H1 (cell line): ENCODE measurements around the gene CELF5. TPM values are rescaled to one million over a fixed set of nuclear protein-coding genes. Genes with fewer than 3 reads are reported as not detected.

ENCODE experiments used
- ASH2L ChIP-seq: fragments of 200-600, 300-600 bp; sonication (generic); IDR thresholded peaks from one replicate; pipeline ENCODE4 v1.7.1; 2017; ENCODE audit warnings: low read length
- ATF2 ChIP-seq: IDR thresholded peaks from 2 replicates; pipeline ENCODE4 v1.6.1; 2012; ENCODE audit warnings: low read length, inconsistent platforms
- BRCA1 ChIP-seq: IDR thresholded peaks from 2 replicates; pipeline ENCODE4 v1.6.1; 2012; ENCODE audit warnings: low read depth, low read length, improper control_type of control experiment
- CHD1 ChIP-seq: IDR thresholded peaks from 2 replicates; pipeline ENCODE4 v1.6.1; 2012; ENCODE audit warnings: low read depth, low read length, improper control_type of control experiment
- CHD7 ChIP-seq: fragments of 300-600 bp; sonication (generic); IDR thresholded peaks from 2 replicates; pipeline ENCODE4 v1.7.1; 2012; ENCODE audit warnings: low read length, moderate library complexity, mild to moderate bottlenecking, inconsistent platforms; ENCODE audit not compliant: insufficient replicate concordance
- HDAC2 ChIP-seq, 2 experiments: fragments of 300-600 bp in 1 of 2; sonication (generic) in 1 of 2; IDR thresholded peaks; 2 replicates each; pipeline ENCODE4 v1.6.1; 2011 to 2012; ENCODE audit warnings: low read depth in 2 of 2, low read length in 2 of 2, mild to moderate bottlenecking in 2 of 2, moderate library complexity in 2 of 2, borderline replicate concordance in 1 of 2, inconsistent platforms in 1 of 2
- MAFK ChIP-seq: IDR thresholded peaks from 2 replicates; pipeline ENCODE4 v1.6.1; 2012; ENCODE audit warnings: low read depth, mild to moderate bottlenecking, improper control_type of control experiment, low read length
- SIRT6 ChIP-seq: IDR thresholded peaks from one replicate; pipeline ENCODE4 v1.7.1; 2012; ENCODE audit warnings: low read length, inconsistent platforms
- polyA plus RNA-seq, 7 experiments: library from polyadenylated mRNA; depleted of rRNA in 3 of 7; stranded (reverse) in 5 of 7; unstranded in 2 of 7; fragments of >200 nt in 5 of 7; fragments of 200-250 nt in 2 of 7; gene quantifications; 1 replicate in 5 of 7; 2 replicates in 1 of 7; 4 replicates in 1 of 7; pipeline versions ENCODE4 v1.2.1 to v1.2.3, GENCODE V29; 2011 to 2013; ENCODE audit warnings: missing spikeins in 2 of 7, mixed read lengths in 2 of 7
- total RNA-seq: library from RNA; stranded (reverse); fragmentation: NEBNext Ultra II Directional; extraction: Animal tissue kit (Norgen Biotek cat#: 25700); gene quantifications from 2 replicates; pipeline ENCODE4 v1.2.1, GENCODE V29; 2021

The CELF5 gene
- total and polyA plus RNA-seq, 2 of the 8 experiments (the other 6 are each of a cell fraction or from before 2014, with no cell fraction given) = 9.8 to 15.0 TPM

- TF ChIP-seq ATF2 (no peak), ASH2L (no peak), CHD1 (no peak), MAFK (no peak), SIRT6 (no peak), BRCA1 (no peak), CHD7 (no peak), HDAC2 (IDR thresholded peaks at IDR 0.05; ENCODE audit: borderline replicate concordance in 1 of 2, low read depth in 2 of 2, low read length in 2 of 2) (no peak)
These were observed 97.9 kb downstream of the CELF5 start (continued) for GRCh38 chr19:3322199-3322978.
